ENCODE measurements around the gene SPINK6. TPM values are rescaled to one million over a fixed set of nuclear protein-coding genes. Genes with fewer than 3 reads are reported as not detected.

The SPINK6 gene
- polyA plus RNA-seq, 1 experiment, result not detected

GRCh38 chr5:148261221-148261620 lies 58.4 kb downstream of the SPINK6 start:
- Histone ChIP-seq H3K27me3 (ENCODE audit: control insufficient read depth, insufficient read depth, low read length) (no peaks in the 10 kb centered on the region), H3K4me3 (ENCODE audit: low read depth, low read length) (no peak overlapping the region), H3K9me3 (ENCODE audit: control insufficient read depth, insufficient read depth, low read length) (no peaks in the 10 kb centered on the region), H3K27ac (ENCODE audit: low read depth, low read length) (no peak overlapping the region)
- DNase-seq (ENCODE audit: low read depth, low spot score), result no peak
- ChIA-PET CTCF (no interaction called here), POLR2A (no interaction called here)
- TF ChIP-seq CTCF (IDR thresholded peaks at IDR 0.05; ENCODE audit: low read depth, low read length), result no peak

Small RNA genes lying within 50 kb of the gene (small RNA-seq; reads per million reads assigned to genes)
- not detected for gene HMGN1P16 (ENCODE audit: insufficient read length, low read depth)

Other genes starting within 250 kb of the SPINK6 start
- gene SPINK5, start 139.1 kb upstream of the SPINK6 start, polyA plus RNA-seq (2011; rRNA removed), result not detected in 2 replicates
- gene SPINK14, start 34.5 kb upstream of the SPINK6 start, polyA plus RNA-seq (2011; rRNA removed), result not detected in 2 replicates
- gene MARCOL, start 35.5 kb downstream of the SPINK6 start, polyA plus RNA-seq (2011; rRNA removed), result not detected in 2 replicates
- not detected in 2 replicates for gene SPINK13, start 65.8 kb downstream of the SPINK6 start, polyA plus RNA-seq (2011; rRNA removed)
- not detected in 2 replicates for gene SPINK7, start 109.4 kb downstream of the SPINK6 start, polyA plus RNA-seq (2011; rRNA removed)
- not detected in 2 replicates for gene SPINK9, start 132.5 kb downstream of the SPINK6 start, polyA plus RNA-seq (2011; rRNA removed)
- 40.9 and 42.5 TPM in 2 replicates for gene FBXO38, start 180.9 kb downstream of the SPINK6 start, polyA plus RNA-seq (2011; rRNA removed)

Measured in AG04450 (cell line).